A673 (cell line): ENCODE measurements around the gene AMIGO3. TPM values are rescaled to one million over a fixed set of nuclear protein-coding genes. Genes with fewer than 3 reads are reported as not detected.

Source experiments
- BruUV-seq: library from RNA; stranded (reverse); fragments of 400-500 nt; replicated peaks from 2 replicates; lab custom pipeline; 2021; lab: Mats Ljungman, UMichigan
- CTCF ChIA-PET: fragments of 300-600 bp; sonication (Branson Sonifier 250); formaldehyde crosslinking; loops from one replicate; lab custom pipeline; 2022; ENCODE audit warnings: antibody characterized with exemption; lab: Charles Lee
- POLR2A ChIA-PET: fragments of 300-600 bp; sonication (Branson Sonifier 250); formaldehyde crosslinking; loops from one replicate; lab custom pipeline; 2022; ENCODE audit warnings: antibody characterized with exemption; ENCODE audit not compliant: low non-redundant PET; lab: Charles Lee
- DNase-seq: peaks from one replicate; pipeline ENCODE4 v3.0.0-alpha.2; 2015; ENCODE audit warnings: low spot score
- H3K27ac ChIP-seq: fragments of 200-600 bp; sonication (generic); 2 replicates; pipeline ENCODE4 v1.5.1; 2016; ENCODE audit warnings: mixed run types, low read depth, mild to moderate bottlenecking, mixed read lengths, antibody characterized with exemption, low read length; ENCODE audit not compliant: poor library complexity, severe bottlenecking
- H3K27me3 ChIP-seq: fragments of 200-600 bp; sonication (generic); replicated peaks from 2 replicates; pipeline ENCODE4 v1.6.1; 2017; ENCODE audit warnings: mixed run types, low read depth, mild to moderate bottlenecking, mixed read lengths, antibody characterized with exemption, low read length; ENCODE audit not compliant: insufficient read depth, poor library complexity
- H3K36me3 ChIP-seq: fragments of 200-600 bp; sonication (generic); 2 replicates; pipeline ENCODE4 v1.6.1; 2016; ENCODE audit warnings: mixed run types, mild to moderate bottlenecking, mixed read lengths, antibody characterized with exemption, low read length; ENCODE audit not compliant: insufficient read depth, poor library complexity, severe bottlenecking
- H3K4me1 ChIP-seq: fragments of 200-600 bp; sonication (generic); 2 replicates; pipeline ENCODE4 v1.6.1; 2017; ENCODE audit warnings: mixed run types, mild to moderate bottlenecking, mixed read lengths, antibody characterized with exemption, low read length; ENCODE audit not compliant: insufficient read depth, poor library complexity, severe bottlenecking
- H3K4me3 ChIP-seq: fragments of 200-600 bp; sonication (generic); 2 replicates; pipeline ENCODE4 v1.5.1; 2016; ENCODE audit warnings: low read depth, mixed run types, mild to moderate bottlenecking, mixed read lengths, low read length; ENCODE audit not compliant: poor library complexity, severe bottlenecking
- H3K9me3 ChIP-seq: fragments of 200-600 bp; sonication (generic); 2 replicates; pipeline ENCODE4 v1.6.1; 2016; ENCODE audit warnings: mixed run types, low read depth, mild to moderate bottlenecking, mixed read lengths, antibody characterized with exemption, low read length; ENCODE audit not compliant: poor library complexity, severe bottlenecking
- CTCF ChIP-seq: fragments of 300-800, 200-600 bp; sonication (generic); conservative IDR thresholded peaks from 2 replicates; pipeline ENCODE4 v1.5.1; 2017; ENCODE audit warnings: low read depth, mild to moderate bottlenecking, antibody characterized with exemption, low read length, moderate library complexity, mixed read lengths
- EZH2 ChIP-seq: fragments of 200-600 bp; sonication (generic); IDR thresholded peaks from 2 replicates; pipeline ENCODE4 v1.6.1; 2017; ENCODE audit warnings: borderline replicate concordance, low read depth, mild to moderate bottlenecking, mixed read lengths, antibody characterized with exemption, low read length; ENCODE audit not compliant: poor library complexity, severe bottlenecking
- intact Hi-C: fragments of 100-400 bp; cut with micrococcal nuclease; formaldehyde crosslinking; loops from one replicate; pipeline ENCODE4 v1.10.0; 2022; ENCODE audit not compliant: unreplicated experiment
- total RNA-seq: library from RNA; stranded (reverse); gene quantifications from 2 replicates; pipeline ENCODE4 v1.2.3, GENCODE V29; 2021

AMIGO3 gene
- total RNA-seq, 1 experiment from 2014 or later: not detected

DNA sequence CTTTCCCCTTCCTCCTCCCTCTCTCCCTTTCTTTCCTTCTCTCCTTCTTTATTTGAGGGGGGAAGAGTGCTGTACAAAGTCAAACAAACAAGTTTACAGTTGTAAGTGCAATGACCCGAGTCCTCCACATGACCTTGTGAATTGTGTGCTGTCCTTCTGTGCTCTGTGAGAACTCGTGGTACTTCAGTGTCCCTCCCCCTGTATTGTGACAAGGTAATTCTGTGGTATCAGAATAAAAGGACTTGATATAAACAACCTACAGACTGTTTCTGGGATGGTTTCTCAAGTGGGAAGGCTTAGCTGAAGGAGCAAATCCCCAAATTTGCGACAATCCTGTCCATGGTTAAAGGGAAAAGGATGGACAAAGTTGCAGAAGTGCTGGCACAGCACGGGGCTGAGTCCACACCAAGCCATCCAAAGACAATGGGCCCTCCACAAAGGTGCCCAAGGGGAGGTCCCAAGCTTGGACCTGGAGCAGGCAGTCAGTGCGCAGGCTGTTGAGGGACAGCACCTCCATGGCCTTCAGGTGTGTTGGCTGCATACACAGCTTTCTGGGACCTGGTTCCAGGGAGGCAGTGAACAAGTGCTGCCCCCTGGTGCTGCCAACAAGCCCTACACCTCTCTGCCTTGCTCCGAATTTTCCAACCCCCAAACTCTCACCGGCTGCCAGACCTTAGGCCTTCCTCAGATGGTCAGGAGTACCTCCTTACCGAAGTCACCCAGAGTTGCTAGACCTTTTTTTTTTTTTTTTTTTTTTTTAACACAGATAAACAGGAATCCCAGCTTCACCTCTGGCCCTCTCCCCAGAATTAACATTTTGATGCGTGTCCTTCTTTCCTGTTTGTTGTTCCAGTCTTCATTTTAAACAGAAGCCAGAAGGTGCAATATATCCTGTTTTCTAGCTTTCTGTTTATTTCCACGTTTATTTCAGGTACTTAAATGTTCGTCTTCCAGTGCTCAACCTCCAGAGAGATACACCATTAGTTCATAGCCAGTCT lies 47.9 kb downstream of the AMIGO3 start:
- peak; percentile 43 for DNase-seq
- CTCF ChIA-PET: interaction anchor here (0.5 to 1.6 kb wide), 3 partner anchors 107 to 306 kb away, joined by 3 to 33 read pairs (median 13); no protein-coding TSS in a partner anchor

GRCh38 chr3:49670940-49671290 lies 48.6 kb downstream of the AMIGO3 start:
- TF ChIP-seq EZH2 (no peak), CTCF (no peak)
- BruUV-seq: no TSS peak
- H3K4me1 ChIP-seq: no peaks in the 10 kb centered on the region
- no peaks in the 10 kb centered on the region for H3K27me3 ChIP-seq
- H3K4me3 ChIP-seq: no peak overlapping the region
- CTCF ChIA-PET: interaction anchor here (1.6 kb wide), 1 partner anchor 131 kb away, joined by 33 read pairs; no protein-coding TSS in a partner anchor
- no peak for DNase-seq
- H3K36me3 ChIP-seq: no peaks in the 10 kb centered on the region
- H3K9me3 ChIP-seq: no peaks in the 10 kb centered on the region
- intact Hi-C loops: loop anchor here (1.0 kb wide), 1 partner anchor 132 kb away; no protein-coding TSS in a partner anchor
- no peak overlapping the region for H3K27ac ChIP-seq
- POLR2A ChIA-PET: no interaction called here

More for the DNA sequence above, 47.9 kb downstream of the AMIGO3 start:
- TF ChIP-seq EZH2 (no peak), CTCF (peak; percentile 66)
- Histone ChIP-seq H3K27ac (no peak overlapping the region), H3K36me3 (peaks cover 2% of the 10 kb centered on the region), H3K4me3 (no peak overlapping the region), H3K4me1 (no peaks in the 10 kb centered on the region), H3K9me3 (no peaks in the 10 kb centered on the region), H3K27me3 (no peaks in the 10 kb centered on the region)
- intact Hi-C loops: loop anchor here (1.0 kb wide), 1 partner anchor 132 kb away; no protein-coding TSS in a partner anchor
- POLR2A ChIA-PET: interaction anchor here (0.6 kb wide), 2 partner anchors 132 to 134 kb away, joined by 4 to 19 read pairs; no protein-coding TSS in a partner anchor
- no TSS peak for BruUV-seq

DNA sequence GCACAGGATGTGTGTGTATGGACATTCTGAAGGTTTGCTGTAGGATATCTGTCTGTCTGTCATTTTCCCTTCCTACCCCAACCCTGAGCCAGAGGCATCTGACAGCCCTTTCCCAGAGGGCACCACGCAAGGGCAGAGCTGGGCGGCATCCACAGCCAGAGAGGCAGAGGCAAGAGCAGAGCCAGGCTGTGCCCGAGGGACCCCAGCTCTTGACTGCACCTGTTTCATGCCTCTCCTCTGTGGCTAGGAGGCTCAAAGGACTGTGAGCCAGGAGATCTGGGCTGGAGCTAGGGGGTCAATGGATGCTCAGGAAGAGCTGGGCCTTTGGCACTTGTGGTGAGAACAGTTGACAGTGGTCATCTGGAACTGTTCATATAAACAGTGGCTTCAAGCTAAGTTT lies 50.1 kb downstream of the AMIGO3 start:
- POLR2A ChIA-PET: no interaction called here
- H3K4me3 ChIP-seq: no peak overlapping the region
- no peaks in the 10 kb centered on the region for H3K27me3 ChIP-seq
- DNase-seq: no peak
- no peaks in the 10 kb centered on the region for H3K9me3 ChIP-seq
- TF ChIP-seq CTCF (no peak), EZH2 (no peak)
- no peaks in the 10 kb centered on the region for H3K4me1 ChIP-seq
- intact Hi-C loops: no loop called here
- no peak overlapping the region for H3K27ac ChIP-seq
- CTCF ChIA-PET: no interaction called here
- BruUV-seq: no TSS peak
- H3K36me3 ChIP-seq: no peaks in the 10 kb centered on the region
